ENCODE data around the gene PPARGC1A.

PPARGC1A gene

GRCh38 chr4:23884741-23885140, 5.1 kb downstream of the PPARGC1A start:
- TF ChIP-seq CTCF (conservative IDR thresholded peaks at IDR 0.05; ENCODE audit: control insufficient read depth, insufficient read depth, low read depth, low read length) = no peak
- H3K4me3 ChIP-seq (ENCODE audit: control insufficient read depth, low read depth, low read length) = no peak overlapping the region
- DNase-seq (ENCODE audit: low read depth) = no peak

GRCh38 chr4:23884261-23884660, 5.6 kb downstream of the PPARGC1A start:
- TF ChIP-seq CTCF (conservative IDR thresholded peaks at IDR 0.05; ENCODE audit: control insufficient read depth, insufficient read depth, low read depth, low read length) = no peak
- no peak overlapping the region for H3K4me3 ChIP-seq (ENCODE audit: control insufficient read depth, low read depth, low read length)
- peak; percentile 46 for DNase-seq (ENCODE audit: low read depth)

GRCh38 chr4:23882976-23883531, 6.8 kb downstream of the PPARGC1A start:
- no peak for TF ChIP-seq CTCF (conservative IDR thresholded peaks at IDR 0.05; ENCODE audit: control insufficient read depth, insufficient read depth, low read depth, low read length)
- H3K4me3 ChIP-seq (ENCODE audit: control insufficient read depth, low read depth, low read length) = no peak overlapping the region
- no peak for DNase-seq (ENCODE audit: low read depth)

- DNase-seq (ENCODE audit: low read depth) = no peak
- H3K4me3 ChIP-seq (ENCODE audit: control insufficient read depth, low read depth, low read length) = no peak overlapping the region
- peak; percentile 4 for TF ChIP-seq CTCF (conservative IDR thresholded peaks at IDR 0.05; ENCODE audit: control insufficient read depth, insufficient read depth, low read depth, low read length)
These were observed 8.0 kb downstream of the PPARGC1A start for GRCh38 chr4:23881674-23882337.

GRCh38 chr4:23881052-23881501, 8.8 kb downstream of the PPARGC1A start:
- TF ChIP-seq CTCF (conservative IDR thresholded peaks at IDR 0.05; ENCODE audit: control insufficient read depth, insufficient read depth, low read depth, low read length) = no peak
- no peak for DNase-seq (ENCODE audit: low read depth)

GRCh38 chr4:23878912-23879732, 10.7 kb downstream of the PPARGC1A start:
- TF ChIP-seq CTCF (conservative IDR thresholded peaks at IDR 0.05; ENCODE audit: control insufficient read depth, insufficient read depth, low read depth, low read length) = no peak
- no peak overlapping the region for H3K4me3 ChIP-seq (ENCODE audit: control insufficient read depth, low read depth, low read length)
- DNase-seq (ENCODE audit: low read depth) = no peak

More at GRCh38 chr4:23881052-23881501, 8.8 kb downstream of the PPARGC1A start:
- H3K4me3 ChIP-seq (ENCODE audit: control insufficient read depth, low read depth, low read length) = no peak overlapping the region
